Kidney (tissue), 14 donors: ENCODE results near the gene KCNS3. TPM values are rescaled to one million over a fixed set of nuclear protein-coding genes. Genes with fewer than 3 reads are reported as not detected.
A peak's percentile ranks its signal among the peaks of the same experiment; 100 is the strongest.

Source experiments
- DNase-seq, 5 donors: peaks; one replicate each; pipeline ENCODE4 v3.0.0-alpha.2; 2013 to 2020
- FAIRE-seq: peaks from 2 replicates; lab custom pipeline; 2012; peaks lifted over from hg19 to GRCh38; lab: Jason Lieb, UNC
- H3K27ac ChIP-seq, 2 donors: one replicate each; pipeline ENCODE4 v1.7.0; 2013; ENCODE audit warnings: low read depth in 2 of 2, low read length in 2 of 2, inconsistent platforms in 1 of 2
- H3K27me3 ChIP-seq: one replicate; pipeline ENCODE4 v1.7.1; 2013; ENCODE audit warnings: low read length, inconsistent platforms; ENCODE audit not compliant: control insufficient read depth, insufficient read depth
- H3K36me3 ChIP-seq, 3 donors: one replicate each; pipeline versions ENCODE4 v1.7.0 to v1.7.1; 2013; ENCODE audit warnings: low read length in 3 of 3, control low read depth in 1 of 3, inconsistent platforms in 1 of 3; ENCODE audit not compliant: insufficient read depth in 3 of 3, control insufficient read depth in 2 of 3
- H3K4me1 ChIP-seq, 3 donors: one replicate each; pipeline versions ENCODE4 v1.7.0 to v1.7.1; 2013; ENCODE audit warnings: low read length in 3 of 3, inconsistent platforms in 1 of 3, low read depth in 1 of 3; ENCODE audit not compliant: control insufficient read depth in 2 of 3, insufficient read depth in 2 of 3
- H3K4me3 ChIP-seq, 3 donors: one replicate each; pipeline versions ENCODE4 v1.7.0 to v1.8.1; 2013; ENCODE audit warnings: low read length in 3 of 3, control low read depth in 1 of 3, inconsistent platforms in 1 of 3
- H3K9ac ChIP-seq, 3 donors: one replicate each; pipeline versions ENCODE4 v1.7.0 to v1.7.1; 2013; ENCODE audit warnings: low read length in 3 of 3, control low read depth in 1 of 3, inconsistent platforms in 1 of 3
- H3K9me3 ChIP-seq, 3 donors: one replicate each; pipeline versions ENCODE4 v1.7.0 to v1.7.1; 2013; ENCODE audit warnings: low read length in 3 of 3, control low read depth in 1 of 3, inconsistent platforms in 1 of 3; ENCODE audit not compliant: control insufficient read depth in 2 of 3, insufficient read depth in 1 of 3
- CTCF ChIP-seq: IDR thresholded peaks from 3 replicates; pipeline ENCODE4 v1.5.1; 2012; ENCODE audit warnings: mild to moderate bottlenecking, moderate library complexity, borderline replicate concordance; ENCODE audit not compliant: insufficient read depth; ENCODE audit errors: extremely low read depth
- intact Hi-C: fragments of 100-400 bp; cut with DNase I; formaldehyde crosslinking; loops from one replicate; pipeline ENCODE4 v1.11.1; 2022
- polyA plus RNA-seq: library from polyadenylated mRNA; stranded (reverse); fragments of 350-450 nt; fragmentation: Illumina TruSeq; extraction: RNeasy Lipid Tissue Mini Kit (QIAGEN cat#74804); gene quantifications from one replicate; pipeline ENCODE4 v1.2.3, GENCODE V29; 2014; ENCODE audit warnings: low read depth, low replicate concordance; ENCODE audit not compliant: insufficient read depth
- total RNA-seq: library from RNA; stranded (reverse); fragmentation: NEBNext Ultra II Directional; extraction: Animal tissue kit (Norgen Biotek cat#: 25700); gene quantifications from one replicate; pipeline ENCODE4 v1.2.1, GENCODE V29; 2021
- donor health status: control.
- donor health status: control.
- donor health status: control.
- donor health status: control.
- donor health status: control.
- donor health status: DM: yes; HTN: yes; CAD: no.
- donor health status: Normal renal cell carcinoma (clear cell type).

KCNS3 gene
- total and polyA plus RNA-seq, 2 donors from 2014 or later = 4.4 to 7.3 TPM

DNA sequence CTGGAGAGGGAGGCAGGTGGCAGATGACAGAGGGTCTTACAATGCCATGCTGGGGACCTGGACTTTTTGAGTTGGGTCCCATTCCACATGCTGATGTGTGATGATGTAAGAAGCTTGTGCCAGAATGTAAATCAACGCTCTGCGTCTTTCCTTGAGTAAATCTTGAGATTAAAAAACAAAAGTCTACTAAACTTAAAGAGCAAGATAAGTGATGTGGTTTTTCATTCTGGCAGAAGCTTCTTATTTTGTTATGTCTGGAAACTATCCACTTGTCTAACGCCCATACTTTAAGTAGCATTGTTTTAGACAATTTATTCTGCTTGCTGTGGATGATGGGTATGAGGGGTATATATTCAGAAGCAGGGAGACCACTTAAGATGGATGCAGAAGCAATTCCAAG is 94.5 kb downstream of the KCNS3 start:
- Histone ChIP-seq H3K27ac (no peak overlapping the region), H3K4me1 (peaks cover 0 to 7% (median 0%) of the 10 kb centered on the region in 3 donors), H3K9ac (no peak overlapping the region), H3K36me3 (no peaks in the 10 kb centered on the region), H3K4me3 (no peak overlapping the region), H3K27me3 (no peaks in the 10 kb centered on the region), H3K9me3 (no peaks in the 10 kb centered on the region)
- FAIRE-seq (no peak), DNase-seq (no peak)
- no peak for TF ChIP-seq CTCF
- intact Hi-C loops = no loop called here

DNA sequence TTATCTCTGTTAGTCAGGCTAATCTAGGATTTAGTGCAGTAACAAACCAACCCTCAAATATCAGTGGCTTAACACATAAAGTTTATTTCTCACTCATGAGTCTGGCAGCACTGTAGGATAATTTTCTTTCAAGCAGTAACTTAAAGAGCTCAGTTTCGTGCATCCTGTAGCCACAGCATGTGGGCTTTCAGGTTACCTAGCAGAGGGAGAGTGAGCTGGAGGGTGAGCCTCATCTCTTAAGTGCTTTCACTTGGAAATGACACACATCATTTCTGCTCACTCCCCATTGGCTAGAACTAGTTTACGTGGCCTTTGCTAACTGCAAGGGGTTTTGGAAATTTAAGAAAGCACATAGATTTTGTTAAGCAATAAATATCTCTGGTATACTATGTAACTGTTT is 96.9 kb downstream of the KCNS3 start:
- Histone ChIP-seq H3K27me3 (no peaks in the 10 kb centered on the region), H3K27ac (no peak overlapping the region), H3K9me3 (no peaks in the 10 kb centered on the region), H3K4me3 (no peak overlapping the region), H3K9ac (no peak overlapping the region), H3K4me1 (peaks cover 0 to 7% (median 0%) of the 10 kb centered on the region in 3 donors), H3K36me3 (no peaks in the 10 kb centered on the region)
- TF ChIP-seq CTCF = no peak
- DNase-seq (no peak), FAIRE-seq (no peak)
- intact Hi-C loops = no loop called here

- DNase-seq = peak in 3 of 5 donors; percentile 16 to 53 (median 28)
These were observed 98.6 kb downstream of the KCNS3 start for GRCh38 chr2:17976871-17977746.

More at GRCh38 chr2:17976871-17977746, 98.6 kb downstream of the KCNS3 start:
- Histone ChIP-seq H3K9ac (no peak overlapping the region), H3K27ac (peak overlapping the region in 1 of 2 donors; percentile 59), H3K36me3 (no peaks in the 10 kb centered on the region), H3K27me3 (no peaks in the 10 kb centered on the region), H3K4me3 (no peak overlapping the region), H3K9me3 (no peaks in the 10 kb centered on the region), H3K4me1 (peaks cover 0 to 7% (median 0%) of the 10 kb centered on the region in 3 donors)
- no peak for FAIRE-seq
- TF ChIP-seq CTCF = no peak
- intact Hi-C loops = no loop called here
